SU-DHL-6 (cell line): ENCODE results near the gene NNAT.

ENCODE experiments used
- CTCF ChIP-seq: fragments of 200-600 bp; sonication (generic); IDR thresholded peaks from one replicate; pipeline ENCODE4 v1.5.1; 2017; ENCODE audit warnings: antibody characterized with exemption, mild to moderate bottlenecking, low read length, moderate library complexity; ENCODE audit not compliant: insufficient read depth, poor library complexity, severe bottlenecking
- EZH2phosphoT487 ChIP-seq: fragments of 200-600 bp; sonication (generic), shearing (Covaris generic); conservative IDR thresholded peaks from 2 replicates; pipeline ENCODE4 v1.6.1; 2018; ENCODE audit warnings: mild to moderate bottlenecking, antibody characterized with exemption, low read length, moderate library complexity, mixed read lengths

- no peak for TF ChIP-seq CTCF
- TF ChIP-seq EZH2phosphoT487: no peak
Observed at GRCh38 chr20:37547912-37548311, 26.9 kb downstream of the NNAT start.
